Body of pancreas (tissue), 4 donors: ENCODE data around the gene CACNA2D3.

Experiments
- POLR2A ChIP-seq, 3 donors: fragments of 450-650 bp; IDR thresholded peaks; one replicate each; pipeline ENCODE4 v1.6.1; 2016; ENCODE audit warnings: antibody characterized with exemption in 3 of 3, mild to moderate bottlenecking in 2 of 3
- TF ChIP-seq, protein P1 (sequence below), 7 experiments: fragments of 450-650 bp in 4 of 7; fragments of 200-600 bp in 3 of 7; sonication (generic) in 3 of 7; IDR thresholded peaks; one replicate each; pipeline ENCODE4 v1.5.1; 2016 to 2019; ENCODE audit warnings: antibody characterized with exemption in 7 of 7

DNA sequence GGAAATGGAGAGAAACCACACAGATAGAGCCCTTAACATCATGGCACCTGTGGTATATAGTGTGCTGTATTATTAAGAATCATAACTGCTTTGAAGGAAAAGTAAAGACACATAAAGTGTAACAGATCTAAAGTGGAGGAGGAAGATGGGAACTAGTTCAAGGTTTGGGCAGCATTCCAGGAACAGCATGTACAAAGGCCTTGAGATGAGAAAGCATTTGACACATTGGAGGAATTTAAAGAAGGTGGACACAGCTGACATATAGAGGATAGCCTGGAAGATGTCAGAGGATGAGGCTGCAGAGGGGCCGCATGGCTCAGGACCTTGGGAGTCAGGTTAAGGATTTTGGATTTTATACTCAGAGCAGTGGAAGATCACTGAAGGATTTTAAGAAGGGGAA lies 766.5 kb downstream of the CACNA2D3 start:
- TF ChIP-seq, protein P1, sequence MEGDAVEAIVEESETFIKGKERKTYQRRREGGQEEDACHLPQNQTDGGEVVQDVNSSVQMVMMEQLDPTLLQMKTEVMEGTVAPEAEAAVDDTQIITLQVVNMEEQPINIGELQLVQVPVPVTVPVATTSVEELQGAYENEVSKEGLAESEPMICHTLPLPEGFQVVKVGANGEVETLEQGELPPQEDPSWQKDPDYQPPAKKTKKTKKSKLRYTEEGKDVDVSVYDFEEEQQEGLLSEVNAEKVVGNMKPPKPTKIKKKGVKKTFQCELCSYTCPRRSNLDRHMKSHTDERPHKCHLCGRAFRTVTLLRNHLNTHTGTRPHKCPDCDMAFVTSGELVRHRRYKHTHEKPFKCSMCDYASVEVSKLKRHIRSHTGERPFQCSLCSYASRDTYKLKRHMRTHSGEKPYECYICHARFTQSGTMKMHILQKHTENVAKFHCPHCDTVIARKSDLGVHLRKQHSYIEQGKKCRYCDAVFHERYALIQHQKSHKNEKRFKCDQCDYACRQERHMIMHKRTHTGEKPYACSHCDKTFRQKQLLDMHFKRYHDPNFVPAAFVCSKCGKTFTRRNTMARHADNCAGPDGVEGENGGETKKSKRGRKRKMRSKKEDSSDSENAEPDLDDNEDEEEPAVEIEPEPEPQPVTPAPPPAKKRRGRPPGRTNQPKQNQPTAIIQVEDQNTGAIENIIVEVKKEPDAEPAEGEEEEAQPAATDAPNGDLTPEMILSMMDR (IDR thresholded peaks at IDR 0.05): no peak
- no peak for TF ChIP-seq POLR2A (IDR thresholded peaks at IDR 0.05)
